ENCODE data around the gene OPN1LW.

GRCh38 chrX:154115750-154116149 is 28.3 kb upstream of the OPN1LW start:
- no peak for TF ChIP-seq POLR2A (IDR thresholded peaks at IDR 0.05; ENCODE audit: low read depth, low read length)
- no peak for TF ChIP-seq FOS (IDR thresholded peaks at IDR 0.05; ENCODE audit: borderline replicate concordance, insufficient read depth, low read length)
- no peak for TF ChIP-seq CTCF (IDR thresholded peaks at IDR 0.05; ENCODE audit: extremely low read depth in 1 of 2, insufficient read depth in 1 of 2, low read depth in 1 of 2, low read length in 2 of 2)
- TF ChIP-seq POLR2AphosphoS5 (IDR thresholded peaks at IDR 0.05; ENCODE audit: insufficient read depth, low read depth, low read length): no peak
- TF ChIP-seq, protein P1, sequence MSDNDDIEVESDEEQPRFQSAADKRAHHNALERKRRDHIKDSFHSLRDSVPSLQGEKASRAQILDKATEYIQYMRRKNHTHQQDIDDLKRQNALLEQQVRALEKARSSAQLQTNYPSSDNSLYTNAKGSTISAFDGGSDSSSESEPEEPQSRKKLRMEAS (IDR thresholded peaks at IDR 0.05; ENCODE audit: insufficient read depth, insufficient read length): no peak
- no peak for TF ChIP-seq EZH2 (IDR thresholded peaks at IDR 0.05; ENCODE audit: borderline replicate concordance, low read depth, low read length, severe bottlenecking)
- no peak for TF ChIP-seq MYC (IDR thresholded peaks at IDR 0.05; ENCODE audit: low read depth, low read length)
- TF ChIP-seq JUN (IDR thresholded peaks at IDR 0.05; ENCODE audit: borderline replicate concordance, insufficient read depth, insufficient read length, low read depth): no peak

All from endothelial cell of umbilical vein (primary cell).